Renal cortex interstitium (tissue), 11 donors: Measurements from ENCODE around the gene LOXL1. TPM values are rescaled to one million over a fixed set of nuclear protein-coding genes. Genes with fewer than 3 reads are reported as not detected.

Source experiments
- DNase-seq, 11 donors: peaks; one replicate each; pipeline ENCODE4 v3.0.0-alpha.2; 2013; ENCODE audit warnings: low read depth in 9 of 11, low spot score in 4 of 11; ENCODE audit errors: extremely low read depth in 1 of 11
- polyA plus RNA-seq, 3 donors: library from polyadenylated mRNA; unstranded; fragments of 120-200 nt; gene quantifications; one replicate each; pipeline ENCODE4 v1.2.1, GENCODE V29; 2013; ENCODE audit not compliant: insufficient read length in 3 of 3

Gene LOXL1
- polyA plus RNA-seq, 3 donors: 64.1 to 84.0 (median 77.1) TPM

GRCh38 chr15:73892446-73893226, 33.6 kb upstream of the LOXL1 start:
- no peak for DNase-seq

- DNase-seq: no peak
Observed at GRCh38 chr15:73894133-73894814, 32.0 kb upstream of the LOXL1 start.

- DNase-seq: no peak
Observed at GRCh38 chr15:73897441-73898261, 28.6 kb upstream of the LOXL1 start.

- no peak for DNase-seq
Observed at GRCh38 chr15:73899197-73900094, 26.8 kb upstream of the LOXL1 start.

- no peak for DNase-seq
Observed at GRCh38 chr15:73900095-73900712, 26.1 kb upstream of the LOXL1 start.

- DNase-seq: no peak
Observed at GRCh38 chr15:73901126-73901810, 25.0 kb upstream of the LOXL1 start.

- no peak for DNase-seq
Observed at GRCh38 chr15:73902121-73903020, 23.9 kb upstream of the LOXL1 start.

- DNase-seq: no peak
Observed at GRCh38 chr15:73904026-73904815, 22.0 kb upstream of the LOXL1 start.

- DNase-seq: no peak
Observed at GRCh38 chr15:73905225-73905827, 20.9 kb upstream of the LOXL1 start.

- DNase-seq: no peak
Observed at GRCh38 chr15:73906346-73907034, 19.8 kb upstream of the LOXL1 start.

GRCh38 chr15:73907035-73907408, 19.2 kb upstream of the LOXL1 start:
- DNase-seq: no peak

- DNase-seq: peak in 5 of 11 donors; percentile 44 to 65 (median 61)
Observed at GRCh38 chr15:73908030-73908821, 18.0 kb upstream of the LOXL1 start.

GRCh38 chr15:73908822-73909122, 17.5 kb upstream of the LOXL1 start:
- DNase-seq: no peak

GRCh38 chr15:73909651-73910050, 16.6 kb upstream of the LOXL1 start:
- no peak for DNase-seq
